IPS-11a (cell line): Measurements from ENCODE around the gene AOC3.
"Not testable (repeated sequence)": the region's sequence is repeated elsewhere in the genome, so short reads cannot be mapped to it uniquely, and the experiment has no call there.

Experiments
- H3K4me3 ChIP-seq: one replicate; pipeline ENCODE4 v1.5.1; 2013; ENCODE audit warnings: low read depth, low read length, control low read depth

Gene AOC3

GRCh38 chr17:42866216-42866615, 15.2 kb downstream of the AOC3 start:
- no peak overlapping the region for H3K4me3 ChIP-seq

- no peak overlapping the region for H3K4me3 ChIP-seq
Observed at GRCh38 chr17:42866631-42867575, 15.9 kb downstream of the AOC3 start.

DNA sequence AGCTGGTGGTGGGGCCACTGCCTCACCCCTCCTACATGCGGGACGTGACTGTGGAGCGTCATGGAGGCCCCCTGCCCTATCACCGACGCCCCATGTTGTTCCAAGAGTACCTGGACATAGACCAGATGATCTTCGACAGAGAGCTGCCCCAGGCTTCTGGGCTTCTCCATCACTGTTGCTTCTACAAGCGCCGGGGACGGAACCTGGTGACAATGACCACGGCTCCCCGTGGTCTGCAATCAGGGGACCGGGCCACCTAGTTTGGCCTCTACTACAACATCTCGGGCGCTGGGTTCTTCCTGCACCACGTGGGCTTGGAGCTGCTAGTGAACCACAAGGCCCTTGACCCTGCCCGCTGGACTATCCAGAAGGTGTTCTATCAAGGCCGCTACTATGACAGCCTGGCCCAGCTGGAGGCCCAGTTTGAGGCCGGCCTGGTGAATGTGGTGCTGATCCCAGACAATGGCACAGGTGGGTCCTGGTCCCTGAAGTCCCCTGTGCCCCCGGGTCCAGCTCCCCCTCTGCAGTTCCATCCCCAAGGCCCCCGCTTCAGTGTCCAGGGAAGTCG, 16.8 kb downstream of the AOC3 start:
- not testable (repeated sequence) for H3K4me3 ChIP-seq

- H3K4me3 ChIP-seq = no peak overlapping the region
Observed at GRCh38 chr17:42868338-42868737, 17.3 kb downstream of the AOC3 start.

DNA sequence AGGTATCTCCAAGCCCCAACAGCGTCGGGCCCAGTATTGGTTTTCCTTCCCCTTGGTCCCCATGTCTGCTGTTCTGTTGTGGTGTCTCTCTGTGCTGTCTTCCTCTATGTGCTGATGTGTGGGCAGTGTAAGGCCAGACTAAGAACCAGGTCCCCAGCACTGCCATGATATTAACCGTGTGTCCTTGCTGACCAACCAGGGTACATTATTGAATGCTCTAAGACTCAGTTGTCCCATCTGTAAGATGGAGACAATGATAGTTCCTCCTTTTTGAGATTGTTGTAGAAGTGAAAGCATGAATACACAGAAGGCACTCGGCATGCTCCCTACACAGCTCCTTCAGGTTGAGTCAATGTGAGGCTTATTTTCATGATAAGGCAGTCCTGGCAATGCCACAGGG, 20.6 kb downstream of the AOC3 start:
- H3K4me3 ChIP-seq = no peak overlapping the region

GRCh38 chr17:42872251-42872965, 21.4 kb downstream of the AOC3 start:
- H3K4me3 ChIP-seq = no peak overlapping the region

DNA sequence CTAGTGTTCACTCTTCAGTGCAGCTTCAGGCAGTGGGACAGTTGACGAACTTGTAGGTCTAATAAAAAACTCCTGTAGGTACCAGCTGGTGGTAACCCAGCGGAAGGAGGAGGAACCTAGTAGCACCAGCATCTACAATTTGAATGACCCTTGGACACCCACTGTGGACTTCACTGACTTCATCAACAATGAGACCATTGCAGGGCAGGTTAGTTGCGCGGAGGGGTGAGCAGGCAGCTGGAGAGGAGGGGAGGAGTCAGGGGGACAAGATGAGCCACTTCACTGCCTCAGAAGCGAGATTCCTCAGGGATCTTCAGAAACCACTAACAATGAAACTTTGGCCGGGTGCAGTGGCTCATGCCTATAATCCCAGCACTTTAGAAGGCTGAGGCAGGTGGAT, 22.3 kb downstream of the AOC3 start:
- no peak overlapping the region for H3K4me3 ChIP-seq

- H3K4me3 ChIP-seq = not testable (repeated sequence)
Observed at GRCh38 chr17:42873932-42874695, 23.1 kb downstream of the AOC3 start.

DNA sequence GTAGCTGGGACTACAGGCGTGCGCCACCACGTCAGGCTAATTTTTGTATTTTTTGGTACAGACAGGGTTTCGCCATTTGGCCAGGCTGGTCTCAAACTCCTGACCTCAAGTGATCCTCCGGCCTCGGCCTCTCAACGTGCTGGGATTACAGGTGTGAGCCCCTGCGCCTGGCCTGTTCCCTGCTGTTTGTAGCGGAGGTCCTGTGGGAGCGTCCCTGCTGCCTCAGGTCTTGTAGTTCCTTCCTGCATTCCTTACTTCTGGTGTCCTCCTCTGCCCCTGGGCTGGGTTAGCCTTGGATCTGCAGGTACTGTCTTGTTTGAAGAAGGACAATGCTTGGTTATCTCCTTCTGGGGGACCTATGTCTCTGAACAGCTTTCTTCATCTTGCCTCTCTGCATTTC, 26.0 kb downstream of the AOC3 start:
- H3K4me3 ChIP-seq = no peak overlapping the region

GRCh38 chr17:42878123-42878880, 27.3 kb downstream of the AOC3 start:
- H3K4me3 ChIP-seq = no peak overlapping the region

GRCh38 chr17:42878924-42879595, 28.1 kb downstream of the AOC3 start:
- no peak overlapping the region for H3K4me3 ChIP-seq

DNA sequence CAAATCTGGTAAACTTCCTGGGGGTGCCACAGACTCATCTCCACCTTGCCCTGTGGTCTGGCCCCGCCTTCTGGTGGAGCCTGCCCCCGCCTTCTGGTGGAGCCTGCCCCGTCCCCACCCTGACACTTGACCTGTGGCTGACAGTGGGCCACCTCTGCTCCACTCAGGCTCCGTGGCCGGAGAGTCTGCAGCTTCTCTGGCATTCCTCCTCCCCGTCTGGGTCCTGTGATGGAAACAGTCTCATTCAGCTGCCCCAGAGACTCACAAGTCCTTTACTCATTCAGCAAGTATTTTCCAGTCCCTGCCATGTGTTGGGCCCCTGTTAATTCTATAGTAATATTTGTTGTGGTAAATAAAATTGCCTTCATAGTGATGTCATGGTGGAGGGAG, 28.6 kb downstream of the AOC3 start:
- no peak overlapping the region for H3K4me3 ChIP-seq

DNA sequence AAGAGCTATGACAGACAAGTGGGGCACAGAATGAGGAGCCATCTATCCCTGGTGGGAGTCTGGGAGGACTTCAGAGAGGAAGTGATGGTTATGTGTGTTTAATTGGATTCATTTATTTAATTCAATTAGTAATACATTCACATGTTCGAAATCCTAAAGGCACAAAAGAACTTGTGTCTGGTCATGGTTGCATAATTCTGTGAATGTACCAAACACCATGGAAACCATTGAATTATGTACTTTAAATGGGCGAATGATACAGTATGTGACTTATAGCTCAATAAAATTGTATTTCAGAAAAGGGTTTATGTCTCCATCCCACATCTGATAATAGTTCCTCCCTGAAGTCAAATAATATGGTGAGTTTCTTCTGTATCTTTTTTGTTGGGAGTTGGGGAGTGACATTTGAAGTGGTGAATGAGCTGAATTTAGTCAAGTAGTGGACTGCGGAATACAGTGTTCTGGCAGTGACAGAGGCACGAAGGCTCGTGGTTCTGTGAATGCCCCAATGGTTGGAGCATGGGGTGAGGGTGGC, 29.8 kb downstream of the AOC3 start:
- H3K4me3 ChIP-seq = no peak overlapping the region

GRCh38 chr17:42881706-42882105, 30.7 kb downstream of the AOC3 start:
- not testable (repeated sequence) for H3K4me3 ChIP-seq

GRCh38 chr17:42882166-42882565, 31.2 kb downstream of the AOC3 start:
- H3K4me3 ChIP-seq = no peak overlapping the region

- no peak overlapping the region for H3K4me3 ChIP-seq
Observed at GRCh38 chr17:42883802-42884558, 33.0 kb downstream of the AOC3 start.

- not testable (repeated sequence) for H3K4me3 ChIP-seq
Observed at GRCh38 chr17:42885806-42886205, 34.8 kb downstream of the AOC3 start.

DNA sequence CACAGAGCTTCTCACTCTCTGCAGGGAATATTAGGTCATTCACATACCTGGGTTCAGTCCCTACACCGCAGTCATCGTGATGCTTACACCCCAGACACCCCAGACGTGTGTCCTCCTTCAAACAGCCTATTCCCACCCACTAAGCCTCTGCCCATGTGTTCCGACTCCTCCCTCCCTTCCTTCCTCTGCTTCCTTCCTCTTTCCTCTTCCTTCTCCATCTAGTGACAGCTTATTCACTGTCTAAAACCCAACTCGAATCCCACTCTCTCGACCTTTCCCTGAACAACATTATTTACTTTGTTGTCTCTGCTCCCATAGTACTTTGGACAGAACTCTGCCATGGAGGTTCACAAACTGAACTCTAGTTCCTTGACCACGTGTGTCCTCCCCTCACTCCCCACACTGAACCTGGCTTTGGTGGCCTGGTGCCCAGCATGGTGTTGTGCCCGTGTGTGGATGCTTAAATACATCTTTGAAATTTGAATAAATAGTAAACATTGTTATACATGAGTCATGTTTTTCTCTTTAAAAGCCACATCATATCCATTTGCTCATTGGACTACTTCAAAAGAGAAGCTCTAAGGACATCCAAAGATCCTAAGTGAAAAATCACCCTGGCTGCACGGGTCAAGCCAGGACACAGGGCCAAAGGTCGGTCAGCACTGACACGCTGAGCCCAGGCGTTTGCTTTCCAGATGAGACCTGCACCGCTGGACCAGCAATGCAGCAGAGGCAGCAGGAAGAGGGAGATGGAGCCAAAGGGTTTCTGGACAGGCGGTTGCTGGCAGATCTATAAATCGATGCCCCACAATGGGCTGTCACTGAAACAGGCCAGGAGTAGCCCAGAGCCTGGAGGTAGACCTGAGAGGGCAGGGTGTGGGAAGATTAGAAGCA, 35.5 kb downstream of the AOC3 start:
- no peak overlapping the region for H3K4me3 ChIP-seq
